Esophagus muscularis mucosa (tissue), 4 donors: Measurements from ENCODE around the gene SEMA3G. TPM values are rescaled to one million over a fixed set of nuclear protein-coding genes. Genes with fewer than 3 reads are reported as not detected.

Source experiments
- DNase-seq: peaks from one replicate; pipeline ENCODE4 v3.0.0-alpha.2; 2017; ENCODE audit errors: extremely low spot score
- H3K27ac ChIP-seq, 4 donors: fragments of 200-600 bp; sonication (generic); replicated peaks in 1 of 4; 1 replicate in 3 of 4; 2 replicates in 1 of 4; pipeline ENCODE4 v1.5.1; 2016 to 2019; ENCODE audit warnings: mild to moderate bottlenecking in 1 of 4
- H3K27me3 ChIP-seq, 4 donors: fragments of 200-600 bp; sonication (generic); one replicate each; pipeline versions ENCODE4 v1.5.1 to v1.6.0; 2016 to 2019
- H3K36me3 ChIP-seq, 4 donors: fragments of 200-600 bp; sonication (generic); one replicate each; pipeline ENCODE4 v1.5.1; 2016 to 2019
- H3K4me1 ChIP-seq, 4 donors: fragments of 200-600 bp; sonication (generic); one replicate each; pipeline ENCODE4 v1.5.1; 2016 to 2019
- H3K4me3 ChIP-seq, 4 donors: fragments of 200-600 bp; sonication (generic); 1 replicate in 2 of 4; 2 replicates in 2 of 4; pipeline ENCODE4 v1.5.1; 2016 to 2019; ENCODE audit warnings: mild to moderate bottlenecking in 4 of 4, moderate library complexity in 1 of 4
- H3K9me3 ChIP-seq, 4 donors: fragments of 200-600 bp; sonication (generic); 1 replicate in 3 of 4; 2 replicates in 1 of 4; pipeline ENCODE4 v1.5.1; 2016 to 2019
- CTCF ChIP-seq, 3 experiments: fragments of 200-600 bp in 2 of 3; fragments of 450-650 bp in 1 of 3; sonication (generic) in 2 of 3; IDR thresholded peaks; one replicate each; pipeline ENCODE4 v1.5.1; 2017 to 2019; ENCODE audit warnings: antibody characterized with exemption in 3 of 3, mild to moderate bottlenecking in 2 of 3, moderate library complexity in 1 of 3
- EP300 ChIP-seq: sonication (generic); formaldehyde crosslinking; IDR thresholded peaks from one replicate; pipeline ENCODE4 v1.6.1; 2017; ENCODE audit warnings: antibody characterized with exemption
- POLR2A ChIP-seq: fragments of 450-650 bp; IDR thresholded peaks from one replicate; pipeline ENCODE4 v1.6.1; 2017; ENCODE audit warnings: antibody characterized with exemption, moderate library complexity, mild to moderate bottlenecking, low read depth
- POLR2AphosphoS5 ChIP-seq, 2 donors: sonication (generic); formaldehyde crosslinking; IDR thresholded peaks; one replicate each; pipeline ENCODE4 v1.6.1; 2017; ENCODE audit warnings: antibody characterized with exemption in 2 of 2
- WGBS: methylation state at CpG from one replicate; pipeline ENCODE4 v1.1.5; 2018; 5-methylcytosine and 5-hydroxymethylcytosine counted together
- intact Hi-C: fragments of 100-400 bp; cut with DNase I; formaldehyde crosslinking; loops from one replicate; pipeline ENCODE4 v1.15.1; 2023
- total RNA-seq, 4 donors: library from RNA; depleted of rRNA; stranded (reverse); fragments of >200 nt; gene quantifications; one replicate each; pipeline versions ENCODE4 v1.1.0 to v1.2.1, GENCODE V29; 2016

The SEMA3G gene
- total RNA-seq, 4 donors from 2014 or later, result 7.1 to 39.2 (median 22.2) TPM

GRCh38 chr3:52388933-52389332 is 56.0 kb downstream of the SEMA3G start:
- intact Hi-C loops, result no loop called here
- Histone ChIP-seq H3K27ac (no peak overlapping the region), H3K36me3 (peaks cover 0 to 73% (median 44%) of the 10 kb centered on the region in 4 donors), H3K9me3 (no peaks in the 10 kb centered on the region), H3K4me3 (no peak overlapping the region), H3K4me1 (no peaks in the 10 kb centered on the region), H3K27me3 (no peaks in the 10 kb centered on the region)
- WGBS, result 91% methylated on average over 8 of the region's 9 CpGs
- TF ChIP-seq CTCF (IDR thresholded peaks at IDR 0.05) (no peak), POLR2AphosphoS5 (IDR thresholded peaks at IDR 0.05) (no peak), EP300 (no peak), POLR2A (no peak)
- DNase-seq, result no peak

DNA sequence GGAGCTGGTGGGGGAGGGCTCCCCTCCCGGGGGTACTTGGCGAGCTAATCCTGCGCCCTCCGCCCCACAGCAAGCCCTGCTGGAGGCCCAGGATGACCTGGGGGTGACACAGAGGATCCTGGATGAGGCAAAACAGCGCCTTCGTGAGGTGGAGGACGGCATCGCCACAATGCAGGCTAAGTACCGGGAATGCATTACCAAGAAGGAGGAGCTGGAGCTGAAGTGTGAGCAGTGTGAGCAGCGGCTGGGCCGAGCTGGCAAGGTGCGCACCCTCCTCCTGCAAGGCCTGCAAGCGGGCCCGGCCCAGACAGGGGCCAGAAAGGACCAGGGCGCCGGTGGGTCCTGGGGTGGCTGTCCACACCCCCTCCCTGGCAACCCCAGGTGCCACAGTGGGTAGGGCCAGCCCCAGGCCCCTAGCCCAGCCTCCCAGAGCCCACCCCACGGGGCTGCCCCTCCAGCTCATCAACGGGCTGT is 56.5 kb downstream of the SEMA3G start:
- whole genome bisulfite sequencing, result 65% methylated on average over 11 of the region's 18 CpGs
- H3K36me3 ChIP-seq, result peaks cover 0 to 67% (median 41%) of the 10 kb centered on the region in 4 donors

GRCh38 chr3:52387481-52387880 is 57.4 kb downstream of the SEMA3G start:
- Histone ChIP-seq H3K27me3 (no peaks in the 10 kb centered on the region), H3K4me3 (no peak overlapping the region), H3K4me1 (no peaks in the 10 kb centered on the region), H3K9me3 (no peaks in the 10 kb centered on the region), H3K36me3 (peaks cover 0 to 58% (median 33%) of the 10 kb centered on the region in 4 donors), H3K27ac (no peak overlapping the region)
- no peak for TF ChIP-seq CTCF (IDR thresholded peaks at IDR 0.05)
- no peak for TF ChIP-seq POLR2AphosphoS5 (IDR thresholded peaks at IDR 0.05)
- TF ChIP-seq POLR2A, result no peak
- TF ChIP-seq EP300, result no peak
- no peak for DNase-seq
- intact Hi-C loops, result no loop called here
- WGBS, result 100% methylated on average over 1 of the region's 2 CpGs

More for the DNA sequence above, 56.5 kb downstream of the SEMA3G start:
- no peak for DNase-seq
- Histone ChIP-seq H3K4me1 (no peaks in the 10 kb centered on the region), H3K4me3 (no peak overlapping the region), H3K27ac (no peak overlapping the region), H3K9me3 (no peaks in the 10 kb centered on the region), H3K27me3 (no peaks in the 10 kb centered on the region)
- TF ChIP-seq POLR2AphosphoS5 (IDR thresholded peaks at IDR 0.05) (no peak), EP300 (no peak), CTCF (IDR thresholded peaks at IDR 0.05) (no peak), POLR2A (no peak)
- intact Hi-C loops, result no loop called here

- TF ChIP-seq POLR2A (no peak), CTCF (IDR thresholded peaks at IDR 0.05) (no peak), EP300 (no peak), POLR2AphosphoS5 (IDR thresholded peaks at IDR 0.05) (no peak)
- 68% methylated on average over 6 of the region's 10 CpGs for WGBS
- DNase-seq, result no peak
- H3K9me3 ChIP-seq, result no peaks in the 10 kb centered on the region
- no peaks in the 10 kb centered on the region for H3K27me3 ChIP-seq
- no peaks in the 10 kb centered on the region for H3K4me1 ChIP-seq
- no peak overlapping the region for H3K27ac ChIP-seq
- peaks cover 0 to 36% (median 17%) of the 10 kb centered on the region in 4 donors for H3K36me3 ChIP-seq
- no peak overlapping the region for H3K4me3 ChIP-seq
- intact Hi-C loops, result no loop called here
Measured at GRCh38 chr3:52385157-52385556, 59.7 kb downstream of the SEMA3G start.

GRCh38 chr3:52384019-52384761 is 60.7 kb downstream of the SEMA3G start:
- Histone ChIP-seq H3K4me1 (no peaks in the 10 kb centered on the region), H3K9me3 (no peaks in the 10 kb centered on the region), H3K27ac (no peak overlapping the region), H3K27me3 (no peaks in the 10 kb centered on the region), H3K4me3 (no peak overlapping the region), H3K36me3 (peaks cover 0 to 32% (median 16%) of the 10 kb centered on the region in 4 donors)
- intact Hi-C loops, result no loop called here
- no peak for DNase-seq
- TF ChIP-seq CTCF (IDR thresholded peaks at IDR 0.05) (no peak), POLR2A (no peak), POLR2AphosphoS5 (IDR thresholded peaks at IDR 0.05) (no peak), EP300 (no peak)
- 81% methylated on average over 8 of the region's 9 CpGs for WGBS
